ENCODE measurements around the gene ARNT2.
"Not testable (repeated sequence)": the region's sequence is repeated elsewhere in the genome, so short reads cannot be mapped to it uniquely, and the experiment has no call there.

The ARNT2 gene

DNA sequence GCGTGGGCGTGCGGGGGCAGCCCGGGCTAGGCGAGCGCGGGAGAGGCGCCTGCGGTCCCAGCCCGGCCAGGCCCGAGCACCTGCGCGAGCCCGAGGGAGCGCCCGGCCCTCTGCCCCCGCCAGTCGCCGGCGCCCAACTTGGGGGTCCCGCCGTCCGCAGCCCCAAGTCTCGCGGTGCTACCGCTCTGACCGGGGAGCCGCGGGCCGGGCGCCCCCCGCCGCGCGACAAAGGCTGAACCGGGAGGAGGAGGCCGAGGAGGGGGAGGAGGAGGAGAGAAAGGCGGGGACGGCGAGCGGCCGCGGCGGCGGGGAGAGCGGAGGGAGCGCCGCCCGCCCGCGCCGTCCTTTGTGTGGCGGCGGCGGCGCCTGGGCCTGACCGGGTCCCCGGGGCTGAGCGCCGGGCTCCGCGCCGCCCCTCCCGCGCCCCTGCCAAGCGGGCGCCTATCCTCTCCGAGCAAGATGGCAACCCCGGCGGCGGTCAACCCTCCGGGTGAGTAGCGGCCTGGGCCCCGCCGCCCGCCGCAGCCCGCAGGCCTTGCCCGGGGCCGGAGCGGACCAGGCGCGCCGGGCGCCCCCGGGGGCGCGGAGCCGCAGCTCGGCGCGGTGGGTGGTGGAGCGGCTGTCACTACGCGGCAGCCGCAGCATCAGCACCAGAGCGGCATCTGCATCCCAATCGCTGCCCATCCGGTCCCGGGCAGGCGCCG is at the start of gene ARNT2:
Gene ARNT2 (plus strand): TSS at position 326 of the 704 bp plus-strand sequence. CDS start 134 bp downstream, at position 460.
- DNase-seq (ENCODE audit: low read depth in 2 of 2) = no peak

DNA sequence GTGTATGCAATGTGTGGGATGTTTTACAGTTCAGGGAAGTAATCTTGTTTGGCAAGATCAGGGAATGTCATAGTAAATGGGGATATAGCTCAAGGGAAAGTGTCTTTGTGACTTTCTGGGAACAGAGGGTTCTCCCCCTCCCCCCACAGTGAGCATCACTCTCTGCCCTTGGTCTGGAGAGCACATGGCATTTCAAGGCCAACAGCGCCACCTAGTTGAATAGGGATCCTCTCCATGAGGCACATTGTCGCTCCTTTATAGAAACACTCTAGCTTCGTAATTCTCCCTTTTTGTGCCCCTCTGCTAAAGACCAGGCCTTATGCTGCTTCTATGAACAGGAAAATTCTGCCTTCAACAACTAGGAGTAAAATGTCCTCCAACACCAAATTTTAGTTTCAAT is 37.1 kb upstream of the ARNT2 start:
- peak in 1 of 2 donors; percentile 0 for DNase-seq (ENCODE audit: low read depth in 2 of 2)

DNA sequence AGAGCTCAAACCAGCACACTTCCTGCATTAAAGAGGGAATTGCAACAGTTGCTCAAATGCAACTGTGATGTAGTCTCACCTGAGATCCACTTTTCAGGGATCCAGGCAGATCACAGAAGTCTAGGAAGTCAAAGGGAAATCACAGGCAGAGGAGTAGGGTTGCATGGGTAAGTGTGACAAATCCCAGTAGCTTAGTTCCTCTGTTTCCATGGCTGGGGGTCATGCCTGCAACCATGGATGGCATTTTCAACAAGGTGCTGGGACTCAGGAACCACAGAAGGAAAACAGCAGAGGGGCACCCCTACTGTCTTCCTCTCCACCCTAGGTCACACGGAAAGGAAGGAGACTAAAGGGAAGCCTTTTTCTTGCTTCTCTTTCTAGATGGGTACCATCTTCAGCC is 36.5 kb upstream of the ARNT2 start:
- DNase-seq (ENCODE audit: low read depth in 2 of 2) = no peak

DNA sequence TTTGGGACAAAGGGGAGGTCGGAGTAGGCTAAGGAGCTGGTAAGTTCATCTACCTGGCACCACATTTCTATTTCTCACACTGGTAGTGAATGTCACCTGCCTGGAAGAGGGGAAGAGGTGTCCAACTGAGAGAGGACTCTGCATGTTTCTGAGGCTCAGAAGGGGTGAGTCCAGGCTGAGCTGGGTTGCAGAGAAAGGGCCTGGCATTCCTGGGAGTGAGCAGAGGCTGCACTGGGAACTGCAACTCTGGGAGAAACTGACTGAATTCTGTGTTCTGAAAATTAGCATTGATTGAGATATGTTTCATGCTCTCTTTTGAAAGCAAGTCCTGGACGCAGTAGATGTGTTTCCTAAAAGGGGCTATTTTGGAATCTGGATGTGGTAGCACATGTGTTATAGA is 32.3 kb upstream of the ARNT2 start:
- no peak for DNase-seq (ENCODE audit: low read depth in 2 of 2)

DNA sequence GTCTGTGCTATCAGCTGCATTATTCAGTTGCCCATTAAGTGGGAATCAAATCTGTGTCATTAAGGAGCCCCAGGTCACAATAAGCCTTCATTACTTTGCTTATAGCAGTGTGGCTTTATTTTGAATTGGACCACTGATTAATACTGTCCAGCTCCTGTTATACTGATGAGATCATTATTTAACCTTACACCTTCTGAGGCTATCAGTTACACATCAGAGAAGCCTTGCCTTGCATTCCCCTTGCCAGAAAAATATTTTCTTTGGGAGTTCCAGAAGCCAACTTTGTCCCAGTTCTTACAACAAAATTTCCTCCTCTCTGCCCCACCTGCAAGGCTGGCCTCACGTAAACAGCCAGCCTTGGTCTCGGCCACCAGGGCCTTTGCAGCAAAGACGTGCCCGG is 29.7 kb upstream of the ARNT2 start:
- no peak for DNase-seq (ENCODE audit: low read depth in 2 of 2)

DNA sequence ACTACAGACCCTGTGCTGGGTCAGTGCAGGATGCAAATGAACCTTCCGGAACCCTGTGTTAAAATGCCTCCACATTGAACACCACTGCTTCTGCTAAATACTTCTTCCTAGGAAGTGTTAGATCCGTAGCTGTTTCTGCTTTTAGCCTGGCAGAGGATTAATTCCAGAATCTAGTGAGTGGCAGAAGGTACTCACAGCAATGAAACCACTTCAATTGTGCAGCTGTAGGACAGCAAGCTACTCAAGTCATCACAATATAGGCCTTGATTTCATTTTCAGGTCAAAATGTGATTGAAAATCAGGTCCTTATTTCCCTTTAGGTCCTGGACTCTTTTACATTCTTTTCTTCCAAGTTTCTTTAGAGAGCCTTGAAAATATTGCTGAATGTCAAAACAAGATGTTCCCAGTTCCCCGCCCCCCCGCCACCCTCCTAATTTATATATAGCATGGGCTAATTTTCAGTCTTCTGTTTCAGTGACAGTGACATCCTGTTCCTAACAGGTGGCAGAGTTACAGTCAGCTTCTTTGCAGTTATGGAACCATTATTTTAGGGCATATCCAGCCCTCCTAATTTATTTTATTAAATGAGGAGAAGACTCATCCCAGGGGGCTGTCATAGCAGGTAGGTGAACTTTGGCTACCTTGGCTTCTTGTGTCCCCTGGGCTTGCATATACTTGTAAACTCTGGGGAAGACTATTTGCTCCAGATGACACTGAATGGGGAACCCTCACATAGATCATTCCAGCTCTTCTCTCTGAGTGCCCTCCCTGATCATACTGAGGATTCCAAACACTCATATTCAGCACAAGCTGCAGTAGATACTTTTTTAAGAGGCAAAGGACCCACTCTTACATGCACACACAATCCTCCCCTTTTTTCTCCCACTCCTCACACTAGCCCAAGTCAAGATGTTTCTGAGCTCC is 28.0 kb upstream of the ARNT2 start:
- DNase-seq (ENCODE audit: low read depth in 2 of 2) = no peak

DNA sequence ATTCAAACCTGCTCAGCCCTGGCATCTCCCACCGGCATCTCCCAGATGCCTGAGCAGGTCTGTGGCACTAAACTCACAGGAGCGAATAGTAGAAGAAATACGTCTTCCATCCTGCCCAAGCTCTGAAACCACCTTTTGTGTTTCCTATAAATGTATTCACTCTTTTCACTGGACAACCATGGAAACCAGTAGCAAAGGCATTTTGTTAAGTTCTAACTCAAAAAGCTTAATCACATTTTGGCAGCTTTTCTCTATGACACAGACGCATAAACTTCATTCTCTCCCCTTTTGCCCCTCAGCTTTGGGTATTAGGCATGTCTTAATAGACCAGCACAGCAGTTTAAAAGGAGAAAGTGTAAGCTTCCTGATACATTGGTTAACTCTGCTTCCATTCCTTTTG is 24.5 kb upstream of the ARNT2 start:
- no peak for DNase-seq (ENCODE audit: low read depth in 2 of 2)

DNA sequence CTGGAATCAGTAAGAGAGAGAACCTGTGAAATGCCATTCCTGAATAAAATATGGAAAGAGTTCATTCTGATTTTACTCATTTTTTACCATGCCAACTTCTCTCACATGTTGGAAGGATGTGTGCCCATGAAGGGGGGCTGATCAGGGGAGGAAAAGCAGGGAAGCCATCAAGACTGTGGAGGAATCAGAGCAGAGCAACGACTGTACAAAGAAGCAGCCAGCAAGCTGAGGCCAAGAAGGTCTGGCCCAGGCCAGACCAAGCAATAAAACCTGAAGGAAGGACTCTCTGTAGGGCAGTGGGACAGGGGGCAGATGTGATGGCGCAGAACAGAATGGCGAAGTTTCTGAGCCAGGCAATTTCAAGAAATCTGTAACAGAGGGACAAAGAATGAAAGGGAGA is 24.0 kb upstream of the ARNT2 start:
- no peak for DNase-seq (ENCODE audit: low read depth in 2 of 2)

DNA sequence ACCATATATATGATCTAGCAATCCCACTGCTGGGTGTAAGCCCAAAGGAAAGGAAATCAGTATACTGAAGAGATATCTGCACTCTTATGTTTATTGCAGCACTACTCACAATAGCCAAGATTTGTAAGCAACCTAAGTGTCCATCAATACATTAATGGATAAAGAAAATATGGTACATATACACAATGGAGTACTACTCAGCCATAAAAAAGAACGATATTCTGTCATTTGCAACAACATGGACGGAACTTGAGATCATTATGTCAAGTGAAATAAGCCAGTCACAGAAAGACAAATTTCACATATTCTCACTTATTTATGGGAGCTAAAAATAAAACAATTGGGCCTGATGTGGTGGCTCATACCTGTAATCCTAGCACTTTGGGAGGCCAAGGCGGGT is 21.9 kb upstream of the ARNT2 start:
- DNase-seq (ENCODE audit: low read depth in 2 of 2) = no peak

DNA sequence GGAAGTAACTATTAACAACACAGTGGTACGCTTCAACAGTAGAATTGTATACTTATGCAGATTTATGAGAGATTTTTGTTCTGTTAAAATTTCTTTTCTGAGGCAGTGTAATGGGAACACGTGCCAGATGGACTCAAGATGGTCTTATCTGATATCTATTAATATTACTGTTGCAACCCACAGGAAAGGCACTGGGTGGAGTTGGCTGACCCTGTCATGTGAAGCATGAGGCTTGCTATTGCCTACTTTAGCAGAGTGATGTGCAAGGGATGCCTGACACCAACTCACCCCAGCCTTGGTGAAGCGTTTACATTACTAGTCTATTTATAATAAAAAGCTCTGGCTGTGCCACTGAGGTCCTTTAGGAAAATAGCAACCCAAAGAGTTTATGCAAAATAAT is 19.8 kb upstream of the ARNT2 start:
- DNase-seq (ENCODE audit: low read depth in 2 of 2) = no peak

DNA sequence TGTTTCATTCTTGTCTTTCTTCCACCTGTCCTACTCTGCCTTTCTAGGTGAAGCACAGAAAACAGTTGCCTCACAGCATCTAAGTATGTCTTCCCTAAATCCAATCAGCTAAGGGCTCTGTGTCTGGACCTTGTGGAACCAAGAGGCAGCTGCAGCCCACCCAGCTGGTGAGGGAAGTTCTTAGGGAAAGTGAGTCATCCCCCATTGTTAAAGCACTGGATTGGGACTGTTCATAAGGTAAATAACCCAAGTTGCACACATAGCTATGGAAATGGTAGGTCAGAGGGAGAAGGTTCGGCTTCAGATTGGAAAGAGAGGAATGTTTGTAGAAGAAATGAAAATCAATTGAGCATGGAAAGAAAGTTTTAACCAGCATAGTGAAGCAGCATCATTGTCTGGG is 18.0 kb upstream of the ARNT2 start:
- DNase-seq (ENCODE audit: low read depth in 2 of 2) = no peak

DNA sequence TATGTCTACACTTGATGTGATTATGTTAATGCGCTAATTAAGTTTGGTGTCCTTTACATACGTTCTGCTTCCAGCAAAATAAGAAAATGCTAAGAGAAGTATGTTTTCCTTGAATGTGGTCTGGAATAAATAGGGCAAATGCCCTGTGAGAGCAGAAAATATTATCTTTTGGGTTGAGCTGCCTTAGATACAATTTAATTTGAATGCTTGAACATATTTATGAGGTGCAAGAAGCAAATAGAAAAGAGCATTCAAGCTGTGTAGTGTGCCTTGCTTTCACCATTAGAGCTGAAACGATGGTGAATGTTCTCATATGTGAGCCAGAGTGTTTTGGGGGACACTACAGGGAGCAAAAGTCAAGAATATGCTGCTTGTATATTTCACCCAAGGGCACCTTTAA is 15.9 kb upstream of the ARNT2 start:
- no peak for DNase-seq (ENCODE audit: low read depth in 2 of 2)

DNA sequence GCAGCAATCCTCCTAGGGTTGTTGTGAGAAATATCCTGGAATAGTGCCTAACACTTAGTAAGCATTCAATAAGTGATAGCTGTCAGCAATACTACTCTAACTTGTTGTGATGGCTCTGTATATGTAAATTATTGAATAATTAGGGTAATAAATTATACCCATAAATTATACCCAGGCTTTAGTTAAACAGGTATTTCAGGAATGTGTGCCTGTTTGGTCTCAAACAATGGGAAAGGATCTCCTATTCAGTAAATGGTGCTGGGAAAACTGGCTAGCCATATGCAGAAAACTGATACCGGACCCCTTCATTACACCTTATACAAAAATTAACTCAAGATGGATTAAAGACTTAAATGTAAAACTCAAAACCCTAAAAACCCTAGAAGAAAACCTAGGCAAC is 14.8 kb upstream of the ARNT2 start:
- DNase-seq (ENCODE audit: low read depth in 2 of 2) = no peak

DNA sequence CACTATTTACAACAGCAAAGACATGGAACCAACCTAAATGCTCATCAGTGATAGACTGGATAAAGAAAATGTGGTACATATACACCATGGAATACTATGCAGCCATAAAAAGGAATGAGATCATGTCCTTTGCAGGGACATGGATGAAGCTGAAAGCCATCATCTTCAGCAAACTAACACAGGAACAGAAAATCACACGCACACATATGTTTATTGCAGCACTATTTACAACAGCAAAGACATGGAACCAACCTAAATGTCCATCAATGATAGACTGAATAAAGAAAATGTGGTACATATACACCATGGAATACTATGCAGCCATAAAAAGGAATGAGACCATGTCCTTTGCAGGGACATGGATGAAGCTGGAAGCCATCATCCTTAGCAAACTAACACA is 13.2 kb upstream of the ARNT2 start:
- DNase-seq (ENCODE audit: low read depth in 2 of 2) = not testable (repeated sequence)

DNA sequence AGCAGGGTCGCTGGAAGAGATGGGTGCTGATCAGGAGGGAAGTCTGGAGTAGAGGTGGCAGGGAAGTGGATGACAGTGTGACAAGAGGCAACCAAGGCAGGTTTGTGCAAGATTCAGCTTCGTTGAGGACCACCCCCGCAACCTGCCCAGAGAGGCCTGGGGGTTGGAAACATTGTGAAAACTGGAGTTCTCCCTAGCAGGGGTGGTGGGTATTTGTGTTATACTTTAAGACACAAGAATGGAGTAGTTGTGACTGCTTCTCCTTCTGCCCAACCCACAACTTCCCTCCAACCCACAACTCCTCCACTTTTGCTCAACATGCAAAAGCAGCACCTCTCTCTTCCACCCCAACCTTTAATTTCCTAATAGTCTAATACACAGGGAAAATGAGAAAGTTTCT is 8.6 kb upstream of the ARNT2 start:
- no peak for DNase-seq (ENCODE audit: low read depth in 2 of 2)

DNA sequence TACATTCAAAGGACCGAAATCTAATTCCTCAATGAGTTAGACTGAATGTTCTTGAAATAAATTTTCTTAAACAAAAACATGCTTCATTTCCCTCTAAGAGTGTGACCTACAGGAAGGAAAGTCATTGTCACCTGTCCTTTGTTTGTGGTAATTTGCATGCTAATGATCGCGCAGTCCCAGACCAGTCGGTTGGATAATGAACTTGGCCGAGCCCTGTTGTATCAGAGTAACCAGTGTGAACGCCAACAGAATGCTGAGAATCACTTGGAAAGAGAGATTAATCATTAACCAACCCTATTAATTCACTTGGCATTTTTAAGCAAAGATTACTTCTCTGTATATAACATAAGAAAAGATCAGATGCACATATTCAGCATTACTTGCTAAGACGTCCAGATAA is 8.1 kb upstream of the ARNT2 start:
- no peak for DNase-seq (ENCODE audit: low read depth in 2 of 2)

DNA sequence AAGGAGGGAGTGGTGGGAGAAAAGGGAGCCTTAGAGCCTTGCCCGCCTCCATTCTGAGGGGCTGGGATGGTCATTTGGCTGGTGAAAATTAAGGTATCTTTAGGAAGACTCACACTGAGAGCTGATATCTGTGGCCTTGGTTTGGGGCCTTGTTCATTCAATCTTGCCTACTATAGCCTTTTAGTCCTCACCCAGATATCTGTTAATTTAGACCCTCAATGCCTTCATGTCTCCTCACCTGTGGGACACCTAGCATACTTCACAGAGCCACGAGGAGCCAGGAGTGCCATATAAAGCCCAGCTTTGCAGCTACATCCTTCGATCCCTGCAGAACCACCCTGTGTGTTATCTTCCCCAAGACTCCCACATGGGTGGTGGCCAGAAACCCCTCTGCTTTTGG is 4.7 kb upstream of the ARNT2 start:
- DNase-seq (ENCODE audit: low read depth in 2 of 2) = no peak

DNA sequence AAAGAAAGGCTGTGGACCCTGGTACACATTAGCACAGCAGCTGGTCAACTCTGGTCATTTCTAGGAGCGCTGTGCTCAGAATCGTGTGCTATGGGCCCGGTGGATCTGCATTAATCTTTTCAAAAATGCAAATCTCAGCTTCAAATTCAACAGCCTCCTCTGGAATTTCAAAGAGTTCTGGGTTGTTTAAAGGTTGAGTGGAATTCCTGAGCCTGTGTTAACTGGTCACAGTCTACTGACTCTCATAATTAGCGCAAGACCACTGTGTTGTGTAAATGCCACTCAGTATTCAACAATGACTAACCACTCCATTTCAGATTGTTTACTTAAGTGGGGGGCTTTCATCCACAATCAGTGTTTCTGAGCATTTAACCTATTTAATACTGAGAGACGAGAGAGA is 2.7 kb upstream of the ARNT2 start:
- no peak for DNase-seq (ENCODE audit: low read depth in 2 of 2)

DNA sequence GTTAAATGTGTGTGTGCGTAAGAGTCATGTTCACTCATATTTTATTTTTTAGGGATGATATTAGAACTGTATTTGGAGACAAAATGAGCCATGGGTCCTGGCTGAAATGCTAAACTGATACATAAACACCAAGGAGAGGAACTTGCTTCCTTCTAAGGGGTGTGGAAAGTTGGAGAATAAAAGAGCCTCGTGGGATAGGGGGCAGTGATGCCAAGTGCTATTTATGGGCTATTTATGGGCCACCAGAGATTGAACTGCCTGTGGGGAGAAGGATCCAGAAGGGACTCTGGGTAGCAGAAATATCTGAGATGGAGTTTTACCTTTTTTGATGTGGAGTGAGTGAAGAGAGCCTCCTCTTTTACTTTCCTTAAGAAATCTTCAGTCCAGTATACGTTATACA is 1.8 kb upstream of the ARNT2 start:
- DNase-seq (ENCODE audit: low read depth in 2 of 2) = no peak

DNA sequence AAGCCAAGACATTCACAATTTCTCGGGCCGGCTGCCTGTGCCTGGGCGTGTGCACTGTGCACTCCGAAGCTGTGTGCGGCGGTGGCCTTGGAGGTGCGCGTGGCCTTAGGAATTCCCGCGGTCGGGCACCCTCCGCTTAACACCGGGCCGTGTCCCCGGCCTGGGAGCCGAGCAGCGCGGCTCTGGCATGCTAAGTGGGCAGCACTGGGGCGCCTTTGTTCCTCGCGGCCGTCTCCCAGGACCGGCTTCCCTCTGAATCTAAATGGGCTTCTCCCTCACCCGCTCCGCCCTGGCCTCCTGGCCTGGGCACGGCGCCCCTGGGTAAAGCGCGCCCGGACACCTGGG is 498 bp upstream of the ARNT2 start:
- no peak for DNase-seq (ENCODE audit: low read depth in 2 of 2)

DNA sequence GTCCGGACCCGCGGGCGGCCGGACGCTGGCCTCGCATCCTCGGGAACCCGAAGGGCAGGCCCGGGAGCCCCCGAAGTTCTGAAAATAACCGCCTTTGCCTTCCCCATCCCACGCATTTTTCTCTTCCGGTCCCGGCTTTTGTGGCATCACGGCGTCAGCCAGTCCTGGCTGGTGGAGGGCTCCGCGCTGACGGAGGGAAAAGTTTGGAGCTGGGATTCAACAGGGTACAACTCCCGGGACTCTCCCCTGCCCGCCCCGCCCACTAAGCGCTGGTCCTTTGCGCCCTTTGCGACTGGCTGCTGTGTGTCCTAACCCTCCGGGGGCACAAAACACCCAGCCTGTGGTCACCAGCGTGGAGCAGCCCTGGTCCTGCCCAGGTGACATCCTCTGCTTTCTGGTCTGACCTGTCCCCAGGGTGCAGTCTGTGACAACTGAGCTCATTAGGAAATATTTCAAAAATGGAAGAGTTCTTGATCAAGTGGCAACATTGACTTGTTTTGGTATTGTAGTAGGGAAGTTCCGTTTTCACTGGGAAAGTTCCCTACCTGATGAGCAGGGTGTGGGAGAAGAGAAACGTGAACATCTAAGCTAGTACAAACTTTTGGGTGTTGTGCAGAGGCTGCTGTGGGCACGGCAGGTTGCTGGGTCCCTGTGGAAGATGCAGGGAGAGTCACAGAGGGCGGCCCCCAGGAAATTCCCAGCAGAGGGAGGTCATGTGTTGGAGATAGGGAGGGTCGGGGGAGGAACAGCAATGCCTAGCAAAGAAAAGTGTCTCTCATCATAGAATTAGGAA is 775 bp downstream of the ARNT2 start:
- DNase-seq (ENCODE audit: low read depth in 2 of 2) = no peak

DNA sequence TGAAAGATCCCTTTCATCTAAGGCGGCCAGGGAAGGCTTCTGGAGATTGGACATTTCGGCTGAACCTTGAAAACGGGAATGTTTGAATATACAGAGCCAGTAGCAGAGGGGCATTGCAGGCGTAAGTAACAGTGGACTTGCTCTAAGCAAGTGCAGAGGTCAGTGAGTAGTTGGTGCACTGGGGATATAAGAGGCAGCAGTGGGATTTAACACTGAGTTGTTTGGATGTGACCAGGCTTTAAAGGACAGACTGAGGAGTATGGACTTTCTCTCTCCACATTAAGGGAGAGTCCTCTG is 1.3 kb downstream of the ARNT2 start:
- no peak for DNase-seq (ENCODE audit: low read depth in 2 of 2)

DNA sequence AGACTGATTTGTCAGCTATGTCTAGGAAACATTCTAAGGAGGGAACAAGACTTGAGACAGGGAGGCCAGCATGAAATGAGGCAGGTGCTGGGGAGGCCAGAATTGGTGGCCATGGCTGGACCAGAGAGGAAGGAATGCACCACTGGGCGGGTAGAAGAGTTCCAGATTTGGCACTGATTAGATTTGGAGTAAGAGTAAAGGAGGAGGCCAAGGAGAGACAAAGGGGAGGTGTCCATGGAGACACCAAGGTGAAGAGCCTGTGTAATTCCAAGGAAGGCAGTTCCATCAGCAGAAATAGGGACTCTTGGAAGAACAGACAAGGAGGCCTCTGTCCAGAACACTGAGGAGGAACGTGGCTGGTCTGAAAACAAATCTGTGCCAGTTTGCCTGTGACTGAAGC is 1.8 kb downstream of the ARNT2 start:
- DNase-seq (ENCODE audit: low read depth in 2 of 2) = no peak

Data from activated CD4-positive, alpha-beta T cell treated with anti-CD3 and anti-CD28 coated beads for 24 hours (primary cell).